ENCODE results near the gene NRG2.

DNA sequence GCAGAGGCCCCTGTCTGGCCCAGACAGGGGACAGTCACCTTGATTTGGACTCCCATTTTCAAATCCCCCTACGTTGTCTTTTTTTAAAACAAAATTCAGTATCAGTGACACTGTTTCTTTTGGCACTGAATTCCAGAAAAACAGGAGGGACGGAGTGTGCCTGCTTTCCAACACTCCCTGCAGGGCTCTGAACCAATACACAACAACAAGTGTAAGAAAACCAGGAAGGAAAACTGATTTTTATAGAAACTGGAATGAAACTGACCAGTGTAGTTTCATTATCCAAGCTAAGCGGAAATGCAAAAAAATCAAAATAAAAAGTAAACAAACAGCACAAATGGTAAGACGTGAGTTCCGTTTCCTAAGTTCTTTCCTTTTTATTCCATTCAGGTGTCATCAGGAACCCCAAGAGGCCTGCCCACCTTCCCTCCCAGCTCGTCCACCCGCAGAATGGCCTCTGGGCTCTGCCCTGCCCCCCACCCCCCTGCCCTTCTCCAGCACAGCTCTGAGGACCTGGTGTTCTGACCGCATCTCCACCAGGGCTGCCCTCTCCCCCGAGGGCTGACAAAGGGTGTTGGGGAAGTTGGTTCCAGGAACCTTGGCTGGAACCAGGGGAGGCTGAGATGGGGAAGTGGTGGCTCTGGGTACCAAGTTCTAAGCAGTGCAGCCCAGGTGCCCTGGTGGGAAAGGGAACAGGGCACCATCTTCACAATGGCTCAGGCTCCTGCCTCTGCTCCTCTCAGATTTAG lies 173.9 kb downstream of the NRG2 start:
- TF ChIP-seq, protein P1, sequence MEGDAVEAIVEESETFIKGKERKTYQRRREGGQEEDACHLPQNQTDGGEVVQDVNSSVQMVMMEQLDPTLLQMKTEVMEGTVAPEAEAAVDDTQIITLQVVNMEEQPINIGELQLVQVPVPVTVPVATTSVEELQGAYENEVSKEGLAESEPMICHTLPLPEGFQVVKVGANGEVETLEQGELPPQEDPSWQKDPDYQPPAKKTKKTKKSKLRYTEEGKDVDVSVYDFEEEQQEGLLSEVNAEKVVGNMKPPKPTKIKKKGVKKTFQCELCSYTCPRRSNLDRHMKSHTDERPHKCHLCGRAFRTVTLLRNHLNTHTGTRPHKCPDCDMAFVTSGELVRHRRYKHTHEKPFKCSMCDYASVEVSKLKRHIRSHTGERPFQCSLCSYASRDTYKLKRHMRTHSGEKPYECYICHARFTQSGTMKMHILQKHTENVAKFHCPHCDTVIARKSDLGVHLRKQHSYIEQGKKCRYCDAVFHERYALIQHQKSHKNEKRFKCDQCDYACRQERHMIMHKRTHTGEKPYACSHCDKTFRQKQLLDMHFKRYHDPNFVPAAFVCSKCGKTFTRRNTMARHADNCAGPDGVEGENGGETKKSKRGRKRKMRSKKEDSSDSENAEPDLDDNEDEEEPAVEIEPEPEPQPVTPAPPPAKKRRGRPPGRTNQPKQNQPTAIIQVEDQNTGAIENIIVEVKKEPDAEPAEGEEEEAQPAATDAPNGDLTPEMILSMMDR (IDR thresholded peaks at IDR 0.05): no peak
- TF ChIP-seq POLR2A (IDR thresholded peaks at IDR 0.05): no peak

Measured in adrenal gland (tissue), 5 donors.